DND-41 (cell line): ENCODE results near the gene PTPN4.

ENCODE experiments used
- ATAC-seq: fragments of 200-7000 bp; cut with Tn5 transposase; 3 replicates; pipeline ENCODE4 v1.9.1; 2021; ENCODE audit warnings: low read depth; ENCODE audit not compliant: insufficient read depth
- DNase-seq: peaks from one replicate; pipeline ENCODE4 v3.0.0-alpha.2; 2020
- H2AFZ ChIP-seq: 2 replicates; pipeline ENCODE4 v1.6.0; 2012; ENCODE audit warnings: low read depth, low read length
- H3K27ac ChIP-seq: 2 replicates; pipeline ENCODE4 v1.5.1; 2012; ENCODE audit warnings: low read length, inconsistent platforms
- H3K27me3 ChIP-seq: fragments of 200-600 bp; sonication (generic); 2 replicates; pipeline ENCODE4 v1.6.0; 2012; ENCODE audit warnings: low read length, mild to moderate bottlenecking, inconsistent platforms; ENCODE audit not compliant: insufficient read depth, poor library complexity
- H3K36me3 ChIP-seq: 2 replicates; pipeline ENCODE4 v1.5.1; 2012; ENCODE audit warnings: low read length, inconsistent platforms; ENCODE audit not compliant: insufficient read depth
- H3K4me1 ChIP-seq: 2 replicates; pipeline ENCODE4 v1.5.1; 2012; ENCODE audit warnings: mild to moderate bottlenecking, low read length; ENCODE audit not compliant: insufficient read depth
- H3K4me2 ChIP-seq: 2 replicates; pipeline ENCODE4 v1.6.0; 2012; ENCODE audit warnings: mild to moderate bottlenecking, moderate library complexity, low read length, inconsistent platforms; ENCODE audit not compliant: insufficient read depth
- H3K4me3 ChIP-seq, 2 experiments: fragments of 200-600 bp in 1 of 2; shearing (Covaris generic) in 1 of 2; 2 replicates each; pipeline ENCODE4 v1.5.1; 2012 to 2016; ENCODE audit warnings: inconsistent platforms in 2 of 2, low read length in 2 of 2, mild to moderate bottlenecking in 2 of 2, low read depth in 1 of 2, moderate library complexity in 1 of 2
- H3K79me2 ChIP-seq: 2 replicates; pipeline ENCODE4 v1.6.0; 2012; ENCODE audit warnings: low read length, inconsistent platforms; ENCODE audit not compliant: insufficient read depth
- H3K9ac ChIP-seq: 2 replicates; pipeline ENCODE4 v1.6.0; 2012; ENCODE audit warnings: low read depth, mild to moderate bottlenecking, inconsistent platforms, low read length, moderate library complexity
- H3K9me3 ChIP-seq: 2 replicates; pipeline ENCODE4 v1.5.1; 2012; ENCODE audit warnings: low read length, moderate library complexity, mild to moderate bottlenecking, inconsistent platforms; ENCODE audit not compliant: insufficient read depth, severe bottlenecking
- H4K20me1 ChIP-seq: 2 replicates; pipeline ENCODE4 v1.6.0; 2012; ENCODE audit warnings: low read length; ENCODE audit not compliant: insufficient read depth
- CTCF ChIP-seq: IDR thresholded peaks from 2 replicates; pipeline ENCODE4 v1.5.1; 2012; ENCODE audit warnings: borderline replicate concordance, low read length, moderate library complexity, mild to moderate bottlenecking; ENCODE audit not compliant: poor library complexity, severe bottlenecking; ENCODE audit errors: extremely low read depth
- EZH2 ChIP-seq: IDR thresholded peaks from 3 replicates; pipeline ENCODE4 v1.6.1; 2012; ENCODE audit warnings: borderline replicate concordance, low read depth, mild to moderate bottlenecking, moderate library complexity, low read length, inconsistent platforms; ENCODE audit not compliant: severe bottlenecking

The PTPN4 gene

GRCh38 chr2:119837350-119837749 is 77.6 kb downstream of the PTPN4 start:
- no peak overlapping the region for H3K27ac ChIP-seq
- H3K79me2 ChIP-seq: peaks cover 5% of the 10 kb centered on the region; the same call in 1 of the 2 replicates
- no peak for ATAC-seq
- no peaks in the 10 kb centered on the region for H3K36me3 ChIP-seq
- H3K27me3 ChIP-seq: no peaks in the 10 kb centered on the region
- no peak overlapping the region for H3K4me3 ChIP-seq
- H3K9me3 ChIP-seq: no peaks in the 10 kb centered on the region
- H3K4me2 ChIP-seq: no peak overlapping the region
- no peaks in the 10 kb centered on the region for H3K4me1 ChIP-seq
- no peak overlapping the region for H3K9ac ChIP-seq
- H4K20me1 ChIP-seq: no peaks in the 10 kb centered on the region; the same call in 1 of the 2 replicates
- H2AFZ ChIP-seq: no peak overlapping the region
- TF ChIP-seq EZH2: no peak
- no peak for TF ChIP-seq CTCF
- DNase-seq: no peak

DNA sequence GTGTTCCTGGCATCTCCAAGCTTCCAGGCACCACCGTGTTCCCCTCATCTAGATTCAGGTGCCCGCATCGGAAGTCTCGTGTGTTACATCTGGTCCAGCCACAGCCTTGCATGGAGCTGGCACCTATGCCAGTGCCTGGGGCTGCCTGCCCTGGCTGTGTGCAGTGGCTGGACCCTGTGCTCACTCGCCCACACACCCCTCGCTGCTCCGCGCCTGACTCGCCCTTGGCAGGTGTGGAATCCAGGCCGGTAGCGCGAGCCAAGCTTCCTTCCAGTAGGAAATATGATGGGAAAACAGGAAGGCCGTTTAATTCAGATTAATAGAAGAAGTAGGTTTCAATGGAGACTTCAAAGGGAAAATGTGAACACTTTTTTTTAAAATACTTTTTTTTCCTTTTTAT is 78.0 kb downstream of the PTPN4 start:
- no peaks in the 10 kb centered on the region for H3K9me3 ChIP-seq
- H3K9ac ChIP-seq: no peak overlapping the region
- H3K27ac ChIP-seq: no peak overlapping the region
- H3K4me3 ChIP-seq: no peak overlapping the region
- no peak overlapping the region for H3K4me2 ChIP-seq
- H3K36me3 ChIP-seq: no peaks in the 10 kb centered on the region
- no peak for ATAC-seq
- TF ChIP-seq CTCF (no peak), EZH2 (no peak)
- H3K27me3 ChIP-seq: no peaks in the 10 kb centered on the region
- H3K4me1 ChIP-seq: no peaks in the 10 kb centered on the region
- no peak overlapping the region for H2AFZ ChIP-seq
- no peak for DNase-seq
- no peaks in the 10 kb centered on the region; the same call in 1 of the 2 replicates for H4K20me1 ChIP-seq
- peaks cover 5% of the 10 kb centered on the region; the same call in 1 of the 2 replicates for H3K79me2 ChIP-seq

DNA sequence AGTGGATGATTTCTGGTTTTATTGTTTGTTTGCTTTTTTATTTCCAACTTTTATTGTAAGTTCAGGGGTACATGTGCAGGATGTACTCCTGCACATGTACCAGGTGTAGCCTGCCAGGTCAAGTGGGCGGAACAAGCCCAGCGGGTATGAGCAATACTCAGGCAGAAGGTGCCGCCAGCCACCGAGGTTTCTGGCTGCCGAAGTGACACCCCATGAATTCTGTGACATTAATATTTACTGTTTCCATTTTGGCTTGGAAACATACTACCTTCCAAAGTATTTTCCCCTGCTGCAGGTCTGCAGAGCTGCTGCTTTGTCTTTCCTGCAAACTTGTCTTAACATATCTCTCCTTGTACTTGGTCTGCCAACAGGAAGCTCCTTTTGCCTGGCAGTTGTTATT is 78.5 kb downstream of the PTPN4 start:
- Histone ChIP-seq H3K4me1 (no peaks in the 10 kb centered on the region), H3K9me3 (no peaks in the 10 kb centered on the region), H2AFZ (no peak overlapping the region), H3K9ac (no peak overlapping the region), H3K36me3 (no peaks in the 10 kb centered on the region), H3K4me3 (no peak overlapping the region), H3K27me3 (no peaks in the 10 kb centered on the region), H4K20me1 (no peaks in the 10 kb centered on the region; the same call in 1 of the 2 replicates), H3K79me2 (peaks cover 5% of the 10 kb centered on the region; the same call in 1 of the 2 replicates), H3K27ac (no peak overlapping the region), H3K4me2 (no peak overlapping the region)
- TF ChIP-seq EZH2 (no peak), CTCF (no peak)
- ATAC-seq (no peak), DNase-seq (no peak)

DNA sequence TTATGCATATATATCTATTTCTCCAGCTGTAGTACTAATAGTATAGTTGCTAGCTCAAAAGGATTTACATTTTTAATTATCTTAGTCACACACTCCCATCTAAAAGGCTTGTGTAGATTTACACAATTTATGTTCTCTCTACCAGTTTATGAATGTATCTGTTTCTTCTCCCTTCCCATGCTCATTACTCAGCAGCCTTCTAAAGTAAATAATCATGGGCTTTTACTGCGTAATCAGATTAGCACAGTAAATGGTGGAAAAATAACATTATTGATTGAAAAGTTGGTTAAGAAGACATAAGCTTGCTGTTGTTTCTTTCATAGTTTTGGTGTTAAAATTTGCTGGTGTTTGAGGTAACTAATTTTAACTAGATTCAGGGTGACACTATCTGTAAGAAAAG is 81.8 kb downstream of the PTPN4 start:
- no peak overlapping the region for H3K27ac ChIP-seq
- H3K4me3 ChIP-seq: no peak overlapping the region
- H3K36me3 ChIP-seq: no peaks in the 10 kb centered on the region
- H3K9ac ChIP-seq: no peak overlapping the region
- H2AFZ ChIP-seq: no peak overlapping the region
- no peak overlapping the region for H3K4me2 ChIP-seq
- peaks cover 4% of the 10 kb centered on the region for H3K9me3 ChIP-seq
- DNase-seq (no peak), ATAC-seq (no peak)
- no peaks in the 10 kb centered on the region for H3K4me1 ChIP-seq
- no peaks in the 10 kb centered on the region for H3K27me3 ChIP-seq
- no peak for TF ChIP-seq CTCF
- no peak for TF ChIP-seq EZH2
- peaks cover 5% of the 10 kb centered on the region; the same call in 1 of the 2 replicates for H3K79me2 ChIP-seq
- no peaks in the 10 kb centered on the region for H4K20me1 ChIP-seq
